GM19239 (cell line): ENCODE results near the gene PUM2.
"Not testable (repeated sequence)": the region's sequence is repeated elsewhere in the genome, so short reads cannot be mapped to it uniquely, and the experiment has no call there.

ENCODE experiments used
- DNase-seq: peaks from one replicate; pipeline ENCODE4 v3.0.0; 2011; ENCODE audit warnings: low spot score; ENCODE audit not compliant: insufficient read length
- FAIRE-seq: peaks from 2 replicates; lab custom pipeline; 2011; peaks lifted over from hg19 to GRCh38; lab: Jason Lieb, UNC

Gene PUM2

DNA sequence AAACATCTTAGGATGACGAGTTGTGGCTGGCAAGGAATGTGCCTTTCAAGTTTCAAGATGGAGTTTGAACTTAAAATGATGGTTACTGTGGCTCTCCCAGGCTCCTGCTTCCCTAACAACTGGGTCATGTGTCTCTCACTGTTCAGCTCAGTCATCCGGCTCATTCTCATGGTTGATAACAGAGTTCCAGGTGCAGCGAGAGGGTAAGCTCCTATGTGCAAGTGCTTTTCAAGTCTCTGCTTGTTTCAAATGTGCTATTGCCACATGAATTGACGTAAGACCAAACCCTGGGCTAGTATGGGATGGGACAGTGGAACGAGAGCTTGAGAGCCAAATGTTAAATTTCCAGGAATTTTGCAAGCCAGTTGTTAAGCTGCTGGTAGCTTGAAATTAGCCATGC is 19.5 kb upstream of the PUM2 start:
- FAIRE-seq, result no peak

DNA sequence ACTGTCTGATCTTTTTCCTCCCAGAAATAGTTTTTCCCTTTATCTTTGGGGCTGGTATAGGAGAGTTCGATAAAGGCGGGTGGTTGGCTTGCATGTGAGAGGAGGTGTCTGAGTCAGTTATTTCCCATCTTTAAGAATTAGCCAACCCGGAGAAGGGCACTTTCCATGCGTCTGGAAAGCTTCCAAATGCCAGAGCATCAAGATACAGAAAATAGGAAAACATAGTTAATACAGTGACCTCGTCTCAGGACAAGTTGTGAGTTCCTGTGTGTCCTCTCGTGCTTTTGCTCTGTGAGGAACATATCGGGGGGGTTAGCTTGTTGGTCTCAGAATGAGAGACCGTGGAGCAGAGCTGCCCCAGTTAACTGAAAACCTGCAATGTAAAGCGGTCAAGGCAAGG is 18.7 kb upstream of the PUM2 start:
- DNase-seq (no peak), FAIRE-seq (no peak)

More for the DNA sequence above, 19.5 kb upstream of the PUM2 start:
- no peak for DNase-seq

DNA sequence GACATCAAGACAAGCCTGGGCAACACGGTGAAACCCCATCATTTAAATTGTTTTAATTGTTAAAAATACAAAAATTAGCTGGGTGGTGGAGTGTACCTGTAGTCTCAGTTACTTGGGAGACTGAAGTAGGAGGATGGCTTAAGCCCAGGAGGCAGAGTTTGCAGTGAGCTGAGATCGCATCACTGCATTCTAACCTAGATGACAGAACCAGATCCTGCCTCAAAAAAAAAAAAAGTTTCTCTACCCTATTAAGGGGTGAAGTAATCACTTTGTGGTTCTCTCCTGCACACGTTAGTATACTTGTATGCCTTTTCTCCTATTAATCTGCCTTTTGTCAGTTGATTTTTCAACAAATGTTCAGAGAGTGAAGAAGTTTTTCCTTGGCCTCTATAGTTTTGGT is 18.1 kb upstream of the PUM2 start:
- DNase-seq, result no peak
- no peak for FAIRE-seq

DNA sequence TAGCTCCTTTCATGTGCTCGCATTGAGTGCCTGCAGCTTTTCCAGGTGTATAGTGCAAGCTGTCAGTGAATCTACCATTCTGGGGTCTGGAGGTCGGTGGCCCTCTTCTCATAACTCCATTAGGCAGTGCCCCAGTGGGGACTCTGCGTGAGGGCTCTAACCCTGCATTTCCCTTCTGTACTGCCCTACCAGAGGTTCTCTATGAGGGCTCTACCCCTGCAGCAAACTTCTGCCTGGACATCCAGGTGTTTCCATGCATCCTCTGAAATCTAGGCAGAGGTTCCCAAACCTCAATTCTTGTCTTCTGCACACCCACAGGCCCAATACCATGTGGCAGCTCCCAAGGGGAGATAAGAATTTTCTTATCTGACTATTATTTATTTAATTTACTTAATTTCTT is 17.3 kb upstream of the PUM2 start:
- not testable (repeated sequence) for DNase-seq, FAIRE-seq

DNA sequence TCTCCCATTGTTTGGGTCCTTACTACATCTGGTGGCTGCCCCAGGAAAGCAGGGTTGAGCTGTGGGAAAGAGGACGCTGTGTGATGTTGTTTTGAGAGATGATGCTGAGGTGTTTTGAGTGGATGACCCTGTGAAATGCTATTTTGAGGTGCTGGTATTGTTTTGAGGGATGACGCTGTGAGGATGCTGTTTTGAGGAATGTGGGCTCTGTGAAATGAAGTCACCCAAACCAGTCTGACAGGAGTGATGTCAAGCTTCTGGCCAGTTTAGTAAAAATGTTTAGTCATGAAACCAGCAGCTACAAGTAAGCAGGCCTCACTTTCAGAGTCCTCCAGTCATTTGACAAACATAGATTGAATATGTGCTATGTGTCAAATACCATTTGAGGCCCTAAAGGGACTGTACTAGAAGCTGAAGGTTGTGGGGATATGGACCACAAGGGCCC is 16.1 kb upstream of the PUM2 start:
- no peak for FAIRE-seq
- no peak for DNase-seq

DNA sequence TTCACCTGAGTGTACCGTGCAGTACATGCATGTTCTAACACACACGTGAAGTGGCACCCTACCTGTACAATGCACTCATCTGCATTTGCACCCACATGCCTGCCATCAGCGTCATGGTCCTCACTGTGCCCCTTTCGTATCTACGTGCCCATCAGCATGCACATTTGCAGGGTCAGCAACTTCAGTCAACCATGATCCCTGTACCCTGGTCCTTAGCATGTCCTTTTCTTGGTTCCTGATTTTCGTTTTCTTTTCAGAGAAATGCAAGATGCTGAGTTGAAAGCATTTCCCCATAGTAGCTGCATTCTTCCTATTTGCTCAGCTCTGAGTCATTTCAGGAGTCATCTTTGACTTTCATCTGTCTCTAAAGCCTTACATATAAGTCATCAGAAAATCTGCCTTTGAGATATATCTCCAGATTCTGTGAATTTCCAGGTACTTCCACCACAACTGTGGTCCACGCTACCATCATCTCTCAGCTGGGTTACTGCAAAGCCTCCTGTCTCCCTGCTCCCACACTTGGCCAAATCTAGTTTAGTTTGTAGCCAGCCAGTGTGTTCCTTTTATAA is 14.7 kb upstream of the PUM2 start:
- DNase-seq (peak; percentile 52), FAIRE-seq (peak; percentile 97)

DNA sequence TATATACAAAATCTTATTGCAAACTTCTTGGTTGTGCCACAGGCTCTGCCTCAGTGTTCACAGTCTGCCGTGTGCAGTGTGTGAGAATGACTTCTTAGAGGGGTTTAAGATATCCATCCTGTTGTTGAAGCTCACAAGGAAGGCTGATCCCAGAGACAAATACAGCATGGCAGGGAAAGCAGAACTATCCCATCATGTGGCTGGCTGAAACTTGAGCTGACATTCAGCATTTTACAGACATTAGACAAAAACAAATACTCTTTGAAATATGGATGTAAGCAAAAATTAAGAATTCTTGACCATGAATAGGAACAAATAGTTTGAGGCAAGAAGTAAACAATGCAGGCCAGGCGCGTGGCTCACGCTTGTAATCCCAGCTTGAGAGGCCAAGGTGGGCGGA is 12.9 kb upstream of the PUM2 start:
- FAIRE-seq (peak; percentile 33), DNase-seq (no peak)

DNA sequence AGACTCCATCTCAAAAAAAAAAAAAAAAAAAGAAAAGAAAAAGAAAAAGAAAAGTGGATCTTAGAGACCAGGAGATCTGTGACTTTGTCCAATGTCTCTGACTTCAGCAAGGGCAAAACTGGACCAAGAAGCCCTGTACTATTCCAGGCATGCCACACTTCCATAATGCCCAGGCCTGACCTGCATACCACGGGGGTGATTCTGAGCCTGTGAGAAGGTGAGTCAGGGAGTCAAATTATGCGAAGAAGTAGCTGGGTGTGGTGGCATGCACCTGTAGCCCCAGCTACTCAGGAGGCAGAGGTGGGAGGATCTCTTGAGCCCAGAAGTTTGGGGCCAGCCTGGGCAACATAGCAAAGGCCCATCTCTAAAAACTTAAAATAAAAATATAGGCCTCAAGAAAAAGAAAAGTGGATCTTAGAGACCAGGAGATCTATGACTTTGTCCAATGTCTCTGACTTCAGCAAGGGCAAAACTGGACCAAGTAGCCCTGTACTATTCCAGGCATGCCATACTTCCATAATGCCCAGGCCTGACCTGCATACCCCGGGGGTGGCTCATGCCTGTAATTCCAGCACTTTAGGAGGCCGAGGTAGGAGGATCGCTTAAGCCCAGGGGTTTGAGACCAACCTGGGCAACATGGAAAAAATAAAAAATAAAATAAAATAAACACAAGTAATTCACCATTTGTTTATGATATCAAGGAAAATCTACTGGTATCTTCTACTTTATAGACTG is 12.2 kb upstream of the PUM2 start:
- FAIRE-seq (no peak), DNase-seq (no peak)

DNA sequence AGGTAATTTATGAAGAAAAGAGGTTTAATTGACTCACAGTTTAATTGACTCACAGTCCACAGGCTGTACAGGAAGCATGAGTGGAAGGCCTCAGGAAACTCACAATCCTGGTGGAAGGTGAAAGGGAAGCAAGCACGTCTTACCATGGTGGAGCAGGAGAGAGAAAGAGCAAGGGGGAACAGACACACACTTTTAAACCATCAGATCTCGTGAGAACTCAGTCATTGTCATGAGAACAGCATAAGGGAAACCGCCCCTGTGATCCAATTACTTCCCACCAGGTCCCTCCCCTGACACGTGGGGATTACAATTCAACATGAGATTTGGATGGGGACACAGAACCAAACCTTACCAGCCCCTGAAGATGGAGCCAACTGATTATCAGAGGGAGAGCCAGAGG is 11.2 kb upstream of the PUM2 start:
- FAIRE-seq, result no peak
- no peak for DNase-seq

DNA sequence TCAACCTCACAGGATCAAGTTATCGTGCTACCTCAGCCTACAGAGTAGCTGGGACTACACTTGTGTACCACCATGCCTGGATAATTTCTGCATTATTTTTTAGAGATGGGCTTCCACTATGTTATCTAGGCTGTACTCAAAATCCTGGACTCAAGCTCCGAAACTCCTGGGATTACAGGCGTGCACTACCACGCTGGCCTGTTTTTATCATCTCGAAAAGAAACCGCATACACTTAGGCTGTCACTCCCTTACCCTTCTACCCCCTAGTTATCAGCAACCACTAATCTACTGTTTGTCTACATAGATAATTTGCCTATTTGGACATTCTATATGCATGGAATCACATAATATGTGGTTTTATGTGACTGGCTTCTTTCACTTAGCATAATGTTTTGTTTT is 8.5 kb upstream of the PUM2 start:
- FAIRE-seq (no peak), DNase-seq (no peak)

DNA sequence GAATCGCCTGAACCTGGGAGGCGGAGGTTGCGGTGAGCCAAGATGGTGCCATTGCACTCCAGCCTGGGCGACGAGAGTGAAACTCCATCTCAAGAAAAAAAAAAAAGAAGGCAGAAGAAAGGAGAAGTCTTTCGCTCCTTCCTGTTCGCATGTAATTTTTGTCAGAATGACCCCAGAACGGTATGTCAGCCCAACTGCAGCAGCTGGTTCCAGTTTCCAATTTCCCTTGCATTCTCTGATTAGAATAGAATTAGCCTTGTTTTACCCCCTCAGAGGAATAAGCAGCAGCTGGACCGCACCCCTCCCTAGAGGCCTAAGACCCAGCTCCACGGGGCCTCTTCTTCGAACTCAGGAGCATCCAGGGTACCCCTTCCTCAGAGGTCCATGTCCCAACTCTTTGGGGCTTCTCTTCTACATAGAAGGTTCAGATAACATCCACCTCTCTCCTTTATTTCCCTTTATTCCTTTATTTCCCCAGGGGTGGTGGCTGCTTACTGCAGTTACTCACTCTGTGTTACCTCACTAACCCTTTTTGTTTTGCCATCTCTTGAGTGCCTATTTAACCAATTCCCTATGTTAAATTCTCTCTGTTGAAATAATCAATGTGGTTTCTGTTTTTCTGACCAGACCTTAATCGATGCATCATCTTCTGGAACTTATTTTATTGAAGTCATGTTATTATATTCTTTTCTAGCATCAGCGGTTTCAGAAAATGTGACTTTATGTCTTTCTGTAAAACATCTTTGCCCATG is 7.2 kb upstream of the PUM2 start:
- FAIRE-seq (no peak), DNase-seq (no peak)

DNA sequence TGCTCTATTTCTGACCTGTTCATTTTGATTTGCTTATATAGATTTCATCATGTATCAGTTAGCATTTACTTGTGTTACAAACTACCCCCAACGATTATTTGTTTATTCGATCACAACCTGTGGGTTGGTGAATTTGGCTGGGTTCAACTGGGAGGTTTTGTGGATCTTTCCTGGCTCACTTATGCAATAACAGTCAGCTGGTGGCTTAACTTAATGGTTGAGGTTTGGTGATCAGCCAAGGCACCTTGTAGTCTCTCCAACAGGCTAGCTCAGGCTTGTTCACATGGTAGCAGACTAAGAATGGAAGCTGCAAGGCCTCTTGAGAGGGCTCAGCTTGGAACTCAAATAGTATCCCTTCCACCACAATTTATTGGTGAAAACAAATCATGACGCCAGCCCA is 5.4 kb upstream of the PUM2 start:
- FAIRE-seq (no peak), DNase-seq (no peak)

DNA sequence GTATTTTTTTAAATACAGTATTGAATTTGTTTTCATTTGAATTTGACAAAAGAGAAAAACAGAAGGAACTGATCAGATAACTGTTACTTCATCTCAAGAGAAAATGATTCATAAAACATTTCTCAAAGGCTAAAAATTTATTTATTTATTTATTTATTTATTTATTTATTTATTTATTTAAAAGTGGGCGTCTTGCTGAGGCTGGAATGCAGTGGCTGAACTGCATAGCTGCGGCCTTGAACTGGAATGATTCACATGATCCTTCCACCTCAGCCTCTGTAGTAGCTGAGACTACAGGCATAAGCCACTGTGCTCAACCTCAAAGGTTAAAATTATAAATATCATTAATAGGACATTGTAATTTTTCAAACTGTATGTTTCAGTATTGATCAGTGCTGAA is 4.5 kb upstream of the PUM2 start:
- DNase-seq (no peak), FAIRE-seq (no peak)

DNA sequence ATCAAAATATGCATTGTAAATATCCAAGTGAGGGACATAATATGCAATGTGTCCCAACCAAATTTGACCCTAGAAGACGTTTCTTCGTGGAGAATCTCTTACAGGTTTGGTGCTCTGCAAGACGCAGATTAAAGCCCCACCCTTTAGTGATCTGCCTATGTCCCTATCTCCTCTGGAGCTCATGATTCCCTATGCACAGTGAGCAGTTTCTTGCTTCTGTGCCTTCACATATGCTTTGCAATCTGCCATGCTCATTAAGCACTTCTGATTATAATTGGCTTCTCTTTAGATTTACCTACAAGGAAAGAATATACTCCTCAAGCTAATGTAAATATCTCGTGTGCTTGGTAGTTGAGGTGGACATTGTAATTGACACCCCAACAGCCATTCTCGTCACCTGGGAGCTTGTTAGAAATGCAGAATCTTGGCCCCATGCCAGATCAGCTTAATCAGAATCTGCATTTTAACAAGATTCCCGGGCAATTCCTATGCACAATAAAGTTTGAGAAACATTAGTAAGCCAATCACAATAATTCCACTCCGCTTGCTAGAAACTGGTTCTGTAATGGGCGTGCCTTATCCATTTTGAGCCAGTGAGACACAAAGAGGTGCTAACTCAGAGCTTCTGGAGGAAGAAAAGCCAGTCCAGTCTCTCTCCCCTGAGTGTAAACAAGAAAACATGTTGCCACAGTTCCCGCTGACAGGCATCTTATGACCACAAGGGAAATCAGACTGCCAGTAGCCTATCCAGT is 2.8 kb upstream of the PUM2 start:
- DNase-seq (no peak), FAIRE-seq (no peak)

DNA sequence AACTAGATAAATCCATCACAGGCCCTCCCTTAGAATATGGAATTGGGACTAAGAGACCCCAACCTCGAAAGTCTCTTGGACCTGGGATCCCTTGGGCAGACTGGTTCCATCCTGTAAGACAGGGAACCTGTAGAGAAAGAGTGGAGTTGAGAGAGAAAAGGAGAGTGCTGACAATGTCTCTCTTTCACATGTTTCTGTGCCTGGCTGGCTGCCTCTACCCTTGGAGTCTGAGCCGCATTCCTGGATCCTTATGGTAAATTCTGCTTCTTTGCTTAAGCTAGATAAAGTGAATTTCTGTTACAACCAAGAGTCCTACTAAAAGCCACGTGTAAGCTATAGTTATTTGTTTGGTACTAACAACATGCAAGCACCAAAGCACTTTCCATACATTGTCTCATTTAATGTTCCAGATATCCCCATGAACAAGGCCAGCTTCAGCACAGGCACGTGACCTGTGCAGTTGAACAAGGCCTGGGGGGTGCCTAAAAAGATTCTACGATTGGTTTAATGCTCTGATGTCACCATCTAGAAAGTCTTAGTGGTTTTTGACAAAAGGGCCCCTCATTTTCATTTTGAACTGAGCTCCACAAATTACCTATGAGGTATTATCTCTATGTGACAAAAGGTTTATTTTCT is 2.1 kb upstream of the PUM2 start:
- DNase-seq (no peak), FAIRE-seq (no peak)

DNA sequence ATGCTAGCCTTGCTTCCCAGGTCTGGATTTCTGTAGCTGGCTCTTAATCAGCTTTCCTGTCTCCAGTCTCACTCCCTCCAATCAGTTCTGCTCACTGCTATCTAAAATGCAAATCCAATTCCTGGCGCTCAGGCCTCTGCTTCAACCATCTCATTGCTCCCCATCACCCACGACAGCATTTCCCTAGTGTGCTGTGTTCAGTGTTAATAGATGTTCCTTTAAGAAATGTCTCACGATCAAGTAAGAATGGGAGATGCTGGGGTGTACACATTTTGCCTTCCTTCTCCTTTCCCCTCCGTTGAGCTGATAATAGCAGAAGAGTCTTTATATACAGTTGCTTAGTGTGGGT is 1.6 kb upstream of the PUM2 start:
- DNase-seq, result no peak

DNA sequence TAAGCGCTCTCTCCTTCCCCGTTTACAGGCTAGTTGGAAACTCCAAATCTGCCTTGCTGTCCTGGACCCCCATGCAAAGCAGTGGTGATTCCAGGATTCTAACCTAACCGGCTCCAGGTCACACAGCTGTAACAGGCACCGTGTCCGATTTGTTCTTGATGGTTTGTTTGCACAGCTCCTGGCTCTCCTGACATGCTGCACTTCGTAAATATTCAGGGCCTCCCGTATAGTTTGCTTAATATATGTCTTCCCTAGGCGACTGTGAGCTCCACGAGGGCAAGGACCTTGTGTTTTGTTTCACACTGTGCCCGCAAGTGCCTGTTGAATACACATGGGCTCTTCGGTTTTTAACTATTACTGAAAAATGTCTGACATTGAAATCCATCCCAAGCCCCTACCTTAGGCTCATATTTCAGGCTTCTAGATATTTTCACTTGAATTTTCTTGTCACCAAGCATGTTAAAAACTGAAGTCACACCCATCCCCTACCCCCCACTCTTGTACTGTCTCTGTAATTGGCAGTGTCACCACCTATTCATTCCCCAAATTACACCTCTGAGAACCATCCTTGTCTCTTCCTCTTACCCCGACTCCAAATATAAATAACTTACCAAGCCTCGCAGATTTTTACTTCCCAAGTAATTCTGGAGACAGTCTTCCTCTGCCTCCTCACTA is 1.0 kb upstream of the PUM2 start:
- FAIRE-seq, result no peak
- no peak for DNase-seq

More for the DNA sequence above, 1.6 kb upstream of the PUM2 start:
- FAIRE-seq, result peak; percentile 80

DNA sequence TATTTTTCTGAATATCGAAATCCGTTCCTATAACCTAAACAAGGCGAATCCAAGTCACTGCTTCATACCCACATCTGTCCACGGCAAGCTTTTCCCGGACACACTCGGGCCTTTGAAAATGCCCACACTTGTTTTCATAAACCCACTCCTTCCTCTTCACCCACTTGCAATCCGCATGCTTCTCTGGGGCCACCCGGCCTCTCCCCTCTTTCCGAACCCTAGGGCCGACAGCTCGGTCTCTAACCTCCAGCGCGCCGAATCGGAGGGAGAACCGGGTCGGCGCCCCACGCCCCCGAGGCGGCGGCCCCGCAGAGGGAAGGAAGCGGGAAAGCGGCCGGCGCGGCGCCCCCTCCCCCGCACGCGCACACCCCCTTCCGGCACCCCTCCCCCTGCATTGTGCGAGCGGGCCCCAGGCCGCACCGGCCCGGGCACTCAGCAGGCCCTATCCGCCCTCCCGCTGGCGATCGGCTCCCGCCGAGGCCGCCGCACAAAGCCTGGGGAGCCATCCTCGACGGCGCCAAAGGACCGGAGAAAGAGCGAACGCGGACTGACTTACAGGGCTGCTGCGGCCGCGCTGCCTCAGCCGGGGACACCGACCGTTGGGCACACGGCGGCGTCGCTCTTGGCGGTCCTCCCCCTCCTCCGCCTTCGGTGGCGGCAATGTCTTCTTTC is 467 bp downstream of the PUM2 start:
- peak; percentile 22 for DNase-seq
- no peak for FAIRE-seq

DNA sequence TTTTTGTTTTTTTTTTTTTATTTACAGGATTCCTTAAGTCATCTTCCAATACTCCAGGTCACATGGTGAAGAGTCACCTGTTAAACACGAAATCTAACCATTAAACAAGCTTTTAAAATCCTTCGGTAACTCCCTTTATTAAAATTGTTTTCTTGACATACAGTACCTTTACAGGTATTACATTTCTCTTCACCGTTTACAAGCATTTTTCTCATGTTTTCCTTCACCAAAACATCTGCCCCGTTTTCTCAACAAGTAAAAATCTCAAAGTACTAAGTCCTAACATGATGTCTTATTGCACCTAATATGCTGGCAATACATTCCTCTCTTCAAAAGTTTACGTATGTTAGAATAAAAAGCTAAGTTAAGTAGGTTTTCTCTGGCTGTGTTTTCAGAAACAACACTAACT is 1.1 kb downstream of the PUM2 start:
- FAIRE-seq (no peak), DNase-seq (no peak)
